ENCODE measurements around the gene CENPVL1.
"Not testable (repeated sequence)": the region's sequence is repeated elsewhere in the genome, so short reads cannot be mapped to it uniquely, and the experiment has no call there.

CENPVL1 gene

DNA sequence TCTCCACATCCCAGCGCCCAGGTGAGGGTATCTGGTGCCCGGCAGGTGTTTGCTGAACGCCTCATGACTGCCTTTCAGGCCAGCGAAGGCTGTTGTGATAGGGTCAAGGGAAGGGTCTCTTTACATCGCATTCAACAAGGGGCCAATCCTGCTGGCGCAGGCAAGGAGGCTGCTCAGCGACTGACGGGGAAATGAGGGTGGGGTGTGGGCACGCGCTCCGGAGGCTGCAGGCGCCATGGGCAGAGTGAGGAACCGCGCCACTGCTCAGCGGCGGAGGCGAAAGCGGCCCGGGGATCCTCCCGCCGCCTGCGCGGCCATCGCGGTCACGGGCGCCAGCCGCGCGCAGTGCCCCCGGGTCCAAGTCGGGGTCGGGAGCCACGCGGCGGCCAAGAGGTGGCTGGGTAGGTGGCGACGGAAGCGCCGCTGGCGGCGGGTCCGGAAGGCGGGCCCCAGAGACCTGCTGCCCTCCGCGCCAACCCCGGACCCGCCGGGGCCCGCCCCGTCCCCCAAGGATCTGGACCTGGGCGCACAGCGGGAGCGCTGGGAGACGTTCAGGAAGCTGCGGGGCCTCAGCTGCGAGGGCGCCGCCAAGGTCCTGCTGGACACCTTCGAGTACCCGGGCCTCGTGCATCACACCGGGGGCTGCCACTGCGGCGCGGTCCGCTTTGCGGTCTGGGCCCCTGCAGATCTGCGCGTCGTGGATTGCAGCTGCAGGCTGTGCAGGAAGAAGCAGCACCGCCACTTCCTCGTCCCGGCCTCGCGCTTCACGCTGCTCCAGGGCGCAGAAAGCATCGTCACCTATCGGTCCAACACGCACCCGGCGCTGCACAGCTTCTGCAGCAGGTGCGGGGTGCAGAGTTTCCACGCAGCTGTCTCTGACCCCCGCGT, at the start of gene CENPVL1:
Gene CENPVL1, plus strand, starts transcription at position 236 of the 888 bp plus-strand sequence. Its CDS starts 0 bp downstream, at position 236.
- H3K4me3 Mint-ChIP-seq; H3K9me3 Mint-ChIP-seq; H3K27me3 Mint-ChIP-seq (ENCODE audit: low read depth); H3K4me1 Mint-ChIP-seq; H3K27ac Mint-ChIP-seq; H3K36me3 Mint-ChIP-seq (ENCODE audit: low read depth): not testable (repeated sequence)

DNA sequence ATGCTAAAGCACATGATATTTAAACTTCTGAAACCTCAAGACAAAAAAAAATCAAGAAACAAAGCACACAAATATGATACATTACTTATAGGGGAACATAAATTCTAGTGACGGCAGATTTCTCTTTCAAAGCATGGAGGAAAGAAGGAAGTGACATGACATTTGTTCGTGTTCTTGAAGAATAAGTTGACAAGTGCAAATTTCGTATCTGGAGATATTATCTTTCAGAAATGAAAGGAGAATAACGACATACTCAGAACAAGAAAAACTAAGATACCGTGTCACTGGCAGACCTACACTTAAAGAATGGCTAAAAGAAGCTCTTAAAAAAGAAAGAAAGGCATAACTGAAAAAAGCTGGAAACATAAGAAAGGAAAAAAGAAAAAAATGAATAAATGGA, 44.3 kb upstream of the CENPVL1 start:
- Mint-ChIP-seq H3K4me3 (no peak overlapping the region), H3K4me1 (no peaks in the 10 kb centered on the region), H3K27ac (no peak overlapping the region), H3K9me3 (peaks cover 4% of the 10 kb centered on the region), H3K27me3 (ENCODE audit: low read depth) (peaks cover 9% of the 10 kb centered on the region), H3K36me3 (ENCODE audit: low read depth) (no peaks in the 10 kb centered on the region)
- no peak for TF ChIP-seq CTCF (IDR thresholded peaks at IDR 0.05; ENCODE audit: unreplicated experiment in 3 of 3)

DNA sequence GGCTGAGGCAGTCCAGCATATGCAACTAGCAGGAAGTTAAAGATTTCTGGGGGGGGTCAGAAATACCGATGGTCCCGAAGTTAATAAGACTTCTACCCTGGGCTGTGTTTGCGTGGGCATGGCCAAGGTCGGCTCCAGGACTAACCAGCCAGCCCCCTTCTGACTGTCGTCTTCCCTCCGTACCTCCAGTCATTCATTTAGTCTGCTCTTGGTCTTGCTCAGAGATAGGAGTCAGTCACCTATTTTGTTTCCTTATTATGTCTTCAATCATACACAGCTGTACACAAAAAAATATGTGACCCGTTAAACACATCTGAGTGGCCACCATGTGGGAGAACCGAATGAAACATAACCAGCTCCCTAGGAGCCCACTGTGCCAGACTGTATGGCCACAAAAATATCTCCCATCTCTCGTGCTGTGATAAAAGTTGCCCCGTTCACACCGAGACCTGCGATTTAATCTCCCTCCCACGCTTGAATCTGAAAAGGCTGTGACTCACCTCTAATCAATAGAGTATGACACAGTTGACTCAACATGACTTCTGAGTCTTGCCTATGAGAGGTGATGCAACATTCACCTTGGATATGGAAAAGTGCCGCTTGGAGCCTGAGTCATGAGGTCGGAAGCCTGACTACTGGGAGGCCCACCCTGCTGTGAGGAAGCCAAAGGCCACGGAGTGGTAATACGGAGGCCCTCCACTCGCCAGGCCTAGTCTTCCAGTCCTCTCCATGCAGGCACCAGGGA, 30.5 kb upstream of the CENPVL1 start:
- not testable (repeated sequence) for H3K36me3 Mint-ChIP-seq (ENCODE audit: low read depth); H3K27me3 Mint-ChIP-seq (ENCODE audit: low read depth); H3K27ac Mint-ChIP-seq; H3K4me3 Mint-ChIP-seq; H3K4me1 Mint-ChIP-seq; H3K9me3 Mint-ChIP-seq

DNA sequence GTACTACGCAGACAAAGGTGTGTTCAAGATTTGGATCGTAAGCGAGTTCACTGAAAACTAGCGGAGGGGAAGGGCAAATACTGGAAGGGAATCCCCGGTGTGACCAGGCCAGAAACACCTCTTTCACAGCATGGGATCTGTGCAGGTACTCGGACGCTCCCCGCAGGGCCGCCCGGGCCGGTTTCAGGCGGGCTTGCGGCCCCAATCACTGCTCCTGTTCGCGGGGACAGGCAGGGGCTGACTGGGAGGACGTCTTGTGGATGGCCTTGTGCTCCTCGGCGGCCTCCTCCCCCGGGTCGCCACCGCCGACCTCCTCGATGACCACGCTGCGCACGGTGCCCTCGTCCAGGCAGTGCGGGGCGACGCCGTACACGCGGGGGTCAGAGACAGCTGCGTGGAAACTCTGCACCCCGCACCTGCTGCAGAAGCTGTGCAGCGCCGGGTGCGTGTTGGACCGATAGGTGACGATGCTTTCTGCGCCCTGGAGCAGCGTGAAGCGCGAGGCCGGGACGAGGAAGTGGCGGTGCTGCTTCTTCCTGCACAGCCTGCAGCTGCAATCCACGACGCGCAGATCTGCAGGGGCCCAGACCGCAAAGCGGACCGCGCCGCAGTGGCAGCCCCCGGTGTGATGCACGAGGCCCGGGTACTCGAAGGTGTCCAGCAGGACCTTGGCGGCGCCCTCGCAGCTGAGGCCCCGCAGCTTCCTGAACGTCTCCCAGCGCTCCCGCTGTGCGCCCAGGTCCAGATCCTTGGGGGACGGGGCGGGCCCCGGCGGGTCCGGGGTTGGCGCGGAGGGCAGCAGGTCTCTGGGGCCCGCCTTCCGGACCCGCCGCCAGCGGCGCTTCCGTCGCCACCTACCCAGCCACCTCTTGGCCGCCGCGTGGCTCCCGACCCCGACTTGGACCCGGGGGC, 28.2 kb upstream of the CENPVL1 start:
- not testable (repeated sequence) for H3K4me1 Mint-ChIP-seq; H3K9me3 Mint-ChIP-seq; H3K27me3 Mint-ChIP-seq (ENCODE audit: low read depth); H3K4me3 Mint-ChIP-seq; H3K36me3 Mint-ChIP-seq (ENCODE audit: low read depth); H3K27ac Mint-ChIP-seq

DNA sequence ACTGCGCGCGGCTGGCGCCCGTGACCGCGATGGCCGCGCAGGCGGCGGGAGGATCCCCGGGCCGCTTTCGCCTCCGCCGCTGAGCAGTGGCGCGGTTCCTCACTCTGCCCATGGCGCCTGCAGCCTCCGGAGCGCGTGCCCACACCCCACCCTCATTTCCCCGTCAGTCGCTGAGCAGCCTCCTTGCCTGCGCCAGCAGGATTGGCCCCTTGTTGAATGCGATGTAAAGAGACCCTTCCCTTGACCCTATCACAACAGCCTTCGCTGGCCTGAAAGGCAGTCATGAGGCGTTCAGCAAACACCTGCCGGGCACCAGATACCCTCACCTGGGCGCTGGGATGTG, 27.6 kb upstream of the CENPVL1 start, which contains the start of gene CENPVL2:
Gene CENPVL2, minus strand, starts transcription at position 112 of the 343 bp plus-strand sequence. Its CDS starts 0 bp downstream, at position 112.
- H3K4me3 Mint-ChIP-seq; H3K9me3 Mint-ChIP-seq; H3K4me1 Mint-ChIP-seq; H3K27me3 Mint-ChIP-seq (ENCODE audit: low read depth); H3K27ac Mint-ChIP-seq; H3K36me3 Mint-ChIP-seq (ENCODE audit: low read depth): not testable (repeated sequence)

- TF ChIP-seq CTCF (IDR thresholded peaks at IDR 0.05; ENCODE audit: unreplicated experiment in 3 of 3): no peak
- peaks cover 3% of the 10 kb centered on the region for H3K9me3 Mint-ChIP-seq
- H3K4me1 Mint-ChIP-seq: no peaks in the 10 kb centered on the region
- H3K27me3 Mint-ChIP-seq (ENCODE audit: low read depth): peaks cover 14% of the 10 kb centered on the region
- H3K36me3 Mint-ChIP-seq (ENCODE audit: low read depth): no peaks in the 10 kb centered on the region
- H3K27ac Mint-ChIP-seq: no peak overlapping the region
- no peak overlapping the region for H3K4me3 Mint-ChIP-seq
Measured at GRCh38 chrX:51694254-51694653, 16.1 kb upstream of the CENPVL1 start.

DNA sequence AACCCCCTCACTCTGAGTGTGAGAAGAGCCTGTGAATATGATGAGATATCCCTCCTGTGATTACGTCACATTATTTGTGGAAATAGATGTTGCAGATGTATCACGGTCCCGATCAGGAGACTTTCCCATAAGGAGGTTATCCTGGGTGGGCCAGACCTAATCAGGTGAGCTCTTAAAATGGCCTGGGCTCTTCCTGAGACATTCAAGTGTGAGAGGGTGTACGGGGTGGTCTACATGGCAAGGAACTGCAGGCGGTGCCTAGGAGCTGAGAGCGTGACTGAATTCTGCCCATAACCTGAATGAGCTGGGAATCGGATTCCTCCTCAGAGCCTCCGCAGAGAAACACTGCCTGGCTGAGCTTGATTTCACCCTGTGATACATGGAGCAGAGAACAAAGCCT, 12.9 kb upstream of the CENPVL1 start:
- no peak overlapping the region for H3K27ac Mint-ChIP-seq
- peaks cover 14% of the 10 kb centered on the region for H3K27me3 Mint-ChIP-seq (ENCODE audit: low read depth)
- H3K4me1 Mint-ChIP-seq: no peaks in the 10 kb centered on the region
- no peaks in the 10 kb centered on the region for H3K36me3 Mint-ChIP-seq (ENCODE audit: low read depth)
- no peak for TF ChIP-seq CTCF (IDR thresholded peaks at IDR 0.05; ENCODE audit: unreplicated experiment in 3 of 3)
- H3K9me3 Mint-ChIP-seq: peaks cover 3% of the 10 kb centered on the region
- H3K4me3 Mint-ChIP-seq: no peak overlapping the region

DNA sequence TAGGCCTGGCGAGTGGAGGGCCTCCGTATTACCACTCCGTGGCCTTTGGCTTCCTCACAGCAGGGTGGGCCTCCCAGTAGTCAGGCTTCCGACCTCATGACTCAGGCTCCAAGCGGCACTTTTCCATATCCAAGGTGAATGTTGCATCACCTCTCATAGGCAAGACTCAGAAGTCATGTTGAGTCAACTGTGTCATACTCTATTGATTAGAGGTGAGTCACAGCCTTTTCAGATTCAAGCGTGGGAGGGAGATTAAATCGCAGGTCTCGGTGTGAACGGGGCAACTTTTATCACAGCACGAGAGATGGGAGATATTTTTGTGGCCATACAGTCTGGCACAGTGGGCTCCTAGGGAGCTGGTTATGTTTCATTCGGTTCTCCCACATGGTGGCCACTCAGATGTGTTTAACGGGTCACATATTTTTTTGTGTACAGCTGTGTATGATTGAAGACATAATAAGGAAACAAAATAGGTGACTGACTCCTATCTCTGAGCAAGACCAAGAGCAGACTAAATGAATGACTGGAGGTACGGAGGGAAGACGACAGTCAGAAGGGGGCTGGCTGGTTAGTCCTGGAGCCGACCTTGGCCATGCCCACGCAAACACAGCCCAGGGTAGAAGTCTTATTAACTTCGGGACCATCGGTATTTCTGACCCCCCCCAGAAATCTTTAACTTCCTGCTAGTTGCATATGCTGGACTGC, 2.8 kb downstream of the CENPVL1 start:
- not testable (repeated sequence) for H3K27me3 Mint-ChIP-seq (ENCODE audit: low read depth); H3K4me1 Mint-ChIP-seq; H3K9me3 Mint-ChIP-seq; H3K4me3 Mint-ChIP-seq; H3K27ac Mint-ChIP-seq; H3K36me3 Mint-ChIP-seq (ENCODE audit: low read depth)

Data from nephron (organoid).